Psoas muscle (tissue), 8 donors: Measurements from ENCODE around the gene GRM2. TPM values are rescaled to one million over a fixed set of nuclear protein-coding genes. Genes with fewer than 3 reads are reported as not detected.

Source experiments
- ATAC-seq, 4 donors: fragments of 200-7000 bp; cut with Tn5 transposase; one replicate each; pipeline ENCODE4 v1.9.1; 2020; ENCODE audit warnings: moderate library complexity in 3 of 4, mild to moderate bottlenecking in 2 of 4
- DNase-seq, 2 donors: peaks; one replicate each; pipeline ENCODE4 v3.0.0-alpha.2; 2020
- H3K27ac ChIP-seq: fragments of 200-600 bp; one replicate; pipeline ENCODE4 v1.8.0; 2022
- H3K27me3 ChIP-seq, 3 donors: fragments of 200-600 bp in 1 of 3; one replicate each; pipeline versions ENCODE4 v1.6.1 to v1.8.0; 2013 to 2022; ENCODE audit warnings: low read length in 2 of 3, mild to moderate bottlenecking in 2 of 3, moderate library complexity in 1 of 3; ENCODE audit not compliant: insufficient read depth in 3 of 3
- H3K36me3 ChIP-seq, 2 donors: fragments of 200-600 bp in 1 of 2; one replicate each; pipeline versions ENCODE4 v1.6.1 to v1.8.0; 2013 to 2022; ENCODE audit warnings: low read depth in 1 of 2, mild to moderate bottlenecking in 1 of 2, moderate library complexity in 1 of 2; ENCODE audit not compliant: insufficient read depth in 1 of 2
- H3K4me1 ChIP-seq: fragments of 200-600 bp; one replicate; pipeline ENCODE4 v1.8.0; 2022
- H3K4me3 ChIP-seq: fragments of 200-600 bp; one replicate; pipeline ENCODE4 v1.8.0; 2022; ENCODE audit warnings: mild to moderate bottlenecking
- H3K9me3 ChIP-seq: fragments of 200-600 bp; one replicate; pipeline ENCODE4 v1.8.0; 2022
- WGBS, 3 donors: extraction: QIAGEN DNeasy Blood & Tissue Kit; methylation state at CpG; one replicate each; pipeline versions ENCODE4 v1.1.6 to v1.1.7; 2013; 5-methylcytosine and 5-hydroxymethylcytosine counted together
- intact Hi-C, 2 donors: fragments of 100-400 bp; cut with DNase I; formaldehyde crosslinking; loops; one replicate each; pipeline versions ENCODE4 v1.11.0 to v1.14.2; 2022
- polyA plus RNA-seq, 3 donors: library from polyadenylated mRNA; stranded (reverse); fragments of 200-250 nt; gene quantifications; one replicate each; pipeline ENCODE4 v1.2.3, GENCODE V29; 2013
- total RNA-seq, 4 donors: library from RNA; stranded (reverse); fragmentation: NEBNext Ultra II Directional in 2 of 4; extraction: Animal tissue kit (Norgen Biotek cat#: 25700) in 2 of 4; gene quantifications; one replicate each; pipeline versions ENCODE4 v1.2.1 to v1.2.4, GENCODE V29; 2021 to 2023
- TF ChIP-seq, protein P1 (sequence below): fragments of 200-600 bp; IDR thresholded peaks from one replicate; pipeline ENCODE4 v1.8.0; 2022; ENCODE audit warnings: antibody characterized with exemption
- donor health status: healthy with polysubstance abuse.
- donor health status: DM: no; HTN: no; CAD: no; lungs with moderate emphysema.
- donor health status: Bipolar disorder and iron deficiency.
- donor health status: healthy.
- donor health status: DM: yes; HTN: yes; CAD: no.
- donor health status: DM: no; HTN: no; CAD: no.
- donor health status: DM: no; HTN: no; CAD: no.
- donor health status: DM: yes; HTN: yes; CAD: no.

GRM2 gene
- total and polyA plus RNA-seq, 7 donors = 0.09 to 0.58 (median 0.15) TPM

DNA sequence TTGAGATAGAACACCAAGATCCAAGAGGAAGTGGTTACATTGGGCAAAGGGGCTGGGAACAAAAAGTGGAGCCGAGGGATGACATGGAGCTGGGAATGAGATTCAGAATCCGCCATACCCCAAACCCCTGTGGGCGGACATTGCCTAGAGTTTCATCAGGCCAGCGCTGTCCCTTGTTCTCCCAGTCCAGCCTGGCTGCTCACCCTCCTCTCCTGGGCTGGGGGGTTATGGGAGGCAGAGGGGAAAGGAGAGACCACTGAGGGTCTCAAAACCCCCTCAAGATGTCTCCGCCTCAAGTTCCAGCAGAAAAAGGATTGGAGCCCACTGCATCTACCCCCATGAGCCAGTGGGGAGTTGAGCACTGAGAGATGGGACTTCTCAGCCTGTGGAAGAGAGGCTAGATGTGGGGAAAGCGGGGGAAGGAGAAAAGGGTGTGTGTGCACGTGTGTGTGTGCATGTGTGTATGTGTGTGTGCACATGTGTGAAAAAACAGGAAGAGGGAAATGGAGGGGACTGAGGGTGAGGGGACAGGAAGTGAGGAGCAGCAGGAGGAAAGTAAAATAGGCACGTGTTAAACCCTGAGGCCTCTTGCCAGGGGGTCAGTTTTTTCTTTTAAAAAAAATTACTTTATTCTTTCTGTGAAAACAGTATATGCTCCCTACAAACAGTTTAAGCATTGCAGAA is 14.3 kb downstream of the GRM2 start:
- 72 to 77% (median 75%) methylated on average over 8 of the region's 8 CpGs for WGBS, 3 donors
- H3K36me3 ChIP-seq = no peaks in the 10 kb centered on the region
- no peaks in the 10 kb centered on the region for H3K9me3 ChIP-seq

DNA sequence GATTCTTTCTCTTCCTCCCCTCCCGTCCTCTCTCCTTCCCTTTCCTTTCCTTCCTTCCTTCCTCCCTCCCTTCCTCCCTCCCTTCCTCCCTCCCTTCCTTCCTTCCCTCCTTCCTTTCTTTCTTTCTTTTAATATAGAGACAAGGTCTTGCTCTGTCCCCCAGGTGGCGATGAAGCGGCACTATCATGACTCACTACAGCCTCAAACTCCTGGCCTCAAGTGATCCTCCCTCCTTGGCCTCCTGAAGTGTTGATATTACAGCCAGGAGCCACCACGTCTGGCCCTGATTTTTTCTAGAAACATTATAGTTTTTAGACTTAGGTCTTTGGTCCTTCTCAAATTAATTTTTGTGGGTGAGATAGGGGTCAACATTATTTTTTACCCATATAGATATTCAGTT is 15.5 kb downstream of the GRM2 start:
- no peak overlapping the region for H3K4me3 ChIP-seq
- 60 to 70% (median 65%) methylated on average over 4 of the region's 4 CpGs for WGBS, 3 donors
- intact Hi-C loops = no loop called here
- ATAC-seq = no peak
- no peaks in the 10 kb centered on the region for H3K9me3 ChIP-seq
- no peaks in the 10 kb centered on the region for H3K36me3 ChIP-seq
- TF ChIP-seq, protein P1, sequence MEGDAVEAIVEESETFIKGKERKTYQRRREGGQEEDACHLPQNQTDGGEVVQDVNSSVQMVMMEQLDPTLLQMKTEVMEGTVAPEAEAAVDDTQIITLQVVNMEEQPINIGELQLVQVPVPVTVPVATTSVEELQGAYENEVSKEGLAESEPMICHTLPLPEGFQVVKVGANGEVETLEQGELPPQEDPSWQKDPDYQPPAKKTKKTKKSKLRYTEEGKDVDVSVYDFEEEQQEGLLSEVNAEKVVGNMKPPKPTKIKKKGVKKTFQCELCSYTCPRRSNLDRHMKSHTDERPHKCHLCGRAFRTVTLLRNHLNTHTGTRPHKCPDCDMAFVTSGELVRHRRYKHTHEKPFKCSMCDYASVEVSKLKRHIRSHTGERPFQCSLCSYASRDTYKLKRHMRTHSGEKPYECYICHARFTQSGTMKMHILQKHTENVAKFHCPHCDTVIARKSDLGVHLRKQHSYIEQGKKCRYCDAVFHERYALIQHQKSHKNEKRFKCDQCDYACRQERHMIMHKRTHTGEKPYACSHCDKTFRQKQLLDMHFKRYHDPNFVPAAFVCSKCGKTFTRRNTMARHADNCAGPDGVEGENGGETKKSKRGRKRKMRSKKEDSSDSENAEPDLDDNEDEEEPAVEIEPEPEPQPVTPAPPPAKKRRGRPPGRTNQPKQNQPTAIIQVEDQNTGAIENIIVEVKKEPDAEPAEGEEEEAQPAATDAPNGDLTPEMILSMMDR = no peak
- no peaks in the 10 kb centered on the region for H3K27me3 ChIP-seq
- no peak overlapping the region for H3K27ac ChIP-seq
- H3K4me1 ChIP-seq = no peaks in the 10 kb centered on the region
- no peak for DNase-seq

More for the DNA sequence above, 14.3 kb downstream of the GRM2 start:
- DNase-seq (no peak), ATAC-seq (no peak)
- TF ChIP-seq, protein P1 = no peak
- Histone ChIP-seq H3K27ac (no peak overlapping the region), H3K27me3 (no peaks in the 10 kb centered on the region), H3K4me1 (no peaks in the 10 kb centered on the region), H3K4me3 (no peak overlapping the region)
- intact Hi-C loops = no loop called here

- ATAC-seq (no peak), DNase-seq (no peak)
- Histone ChIP-seq H3K4me3 (no peak overlapping the region), H3K27me3 (no peaks in the 10 kb centered on the region), H3K4me1 (no peaks in the 10 kb centered on the region), H3K36me3 (no peaks in the 10 kb centered on the region), H3K27ac (no peak overlapping the region), H3K9me3 (no peaks in the 10 kb centered on the region)
- intact Hi-C loops = no loop called here
- TF ChIP-seq, protein P1 = no peak
These were observed 20.6 kb downstream of the GRM2 start for GRCh38 chr3:51727500-51727899.

GRCh38 chr3:51729042-51729633 is 22.3 kb downstream of the GRM2 start:
- no peaks in the 10 kb centered on the region for H3K9me3 ChIP-seq
- TF ChIP-seq, protein P1 = no peak
- ATAC-seq (no peak), DNase-seq (no peak)
- H3K4me3 ChIP-seq = no peak overlapping the region
- no peaks in the 10 kb centered on the region for H3K4me1 ChIP-seq
- intact Hi-C loops = no loop called here
- no peak overlapping the region for H3K27ac ChIP-seq
- H3K36me3 ChIP-seq = no peaks in the 10 kb centered on the region
- H3K27me3 ChIP-seq = no peaks in the 10 kb centered on the region
